Heart left ventricle (tissue), 16 donors: ENCODE results near the gene FCHSD1. TPM values are rescaled to one million over a fixed set of nuclear protein-coding genes. Genes with fewer than 3 reads are reported as not detected.

Experiments used
- ATAC-seq, 4 donors: fragments of 200-7000 bp; cut with Tn5 transposase; one replicate each; pipeline ENCODE4 v1.9.1; 2020 to 2022; ENCODE audit warnings: moderate library complexity in 4 of 4, mild to moderate bottlenecking in 3 of 4, moderate number of reproducible peaks in 1 of 4
- DNase-seq, 5 donors: peaks; one replicate each; pipeline ENCODE4 v3.0.0-alpha.2; 2020
- H3K27ac ChIP-seq, 12 donors: fragments of 200-600 bp; sonication (generic) in 4 of 12; one replicate each; pipeline versions ENCODE4 v1.5.0 to v1.8.0; 2016 to 2022; ENCODE audit warnings: mild to moderate bottlenecking in 2 of 12
- H3K27me3 ChIP-seq, 9 donors: fragments of 200-600 bp; sonication (generic) in 2 of 9; one replicate each; pipeline versions ENCODE4 v1.5.1 to v1.8.0; 2016 to 2022; ENCODE audit warnings: mild to moderate bottlenecking in 3 of 9
- H3K36me3 ChIP-seq, 9 donors: fragments of 200-600 bp; sonication (generic) in 2 of 9; one replicate each; pipeline versions ENCODE4 v1.5.0 to v1.8.0; 2018 to 2022; ENCODE audit warnings: mild to moderate bottlenecking in 2 of 9
- H3K4me1 ChIP-seq, 12 donors: fragments of 200-600 bp; sonication (generic) in 4 of 12; one replicate each; pipeline versions ENCODE4 v1.5.0 to v1.8.0; 2016 to 2022; ENCODE audit warnings: mild to moderate bottlenecking in 3 of 12
- H3K4me3 ChIP-seq, 12 donors: fragments of 200-600 bp; sonication (generic) in 4 of 12; one replicate each; pipeline versions ENCODE4 v1.5.0 to v1.8.0; 2017 to 2022; ENCODE audit warnings: mild to moderate bottlenecking in 9 of 12, moderate library complexity in 4 of 12
- H3K9me3 ChIP-seq, 12 donors: fragments of 200-600 bp; sonication (generic) in 4 of 12; one replicate each; pipeline versions ENCODE4 v1.5.0 to v1.8.0; 2016 to 2022; ENCODE audit warnings: mild to moderate bottlenecking in 1 of 12
- CTCF ChIP-seq, 12 donors: fragments of 200-600 bp; sonication (generic) in 4 of 12; IDR thresholded peaks; one replicate each; pipeline versions ENCODE4 v1.5.0 to v1.8.0; 2018 to 2022; ENCODE audit warnings: antibody characterized with exemption in 12 of 12, mild to moderate bottlenecking in 5 of 12
- POLR2A ChIP-seq, 2 donors: fragments of 450-650 bp; IDR thresholded peaks; one replicate each; pipeline ENCODE4 v1.6.1; 2017; ENCODE audit warnings: antibody characterized with exemption in 2 of 2, mild to moderate bottlenecking in 2 of 2, moderate library complexity in 2 of 2
- WGBS, 4 donors: extraction: QIAGEN DNeasy Blood & Tissue Kit in 2 of 4; methylation state at CpG; one replicate each; pipeline versions ENCODE4 v1.1.5 to v1.1.7; 2013 to 2018; 5-methylcytosine and 5-hydroxymethylcytosine counted together
- intact Hi-C, 10 donors: fragments of 100-400 bp; cut with DNase I; formaldehyde crosslinking; loops; one replicate each; pipeline versions ENCODE4 v1.11.1 to v1.14.2; 2022
- polyA plus RNA-seq, 2 donors: library from polyadenylated mRNA; stranded (reverse); fragments of 200-250 nt; gene quantifications; one replicate each; pipeline ENCODE4 v1.2.3, GENCODE V29; 2013
- total RNA-seq, 9 donors: library from RNA; depleted of rRNA in 2 of 9; stranded (reverse); fragments of >200 nt in 2 of 9; fragmentation: NEBNext Ultra II Directional in 3 of 9; extraction: Animal tissue kit (Norgen Biotek cat#: 25700) in 3 of 9; gene quantifications; one replicate each; pipeline versions ENCODE4 v1.1.0 to v1.2.4, GENCODE V29; 2016 to 2023
- donor health status: ischemic (EF 13 %, LVEDD 7.1; RV severe dilation, severe dysfunction).
- donor health status: healthy with polysubstance abuse.
- donor health status: DM: no; HTN: yes; CAD: no.
- donor health status: DM: no; HTN: no; CAD: no.
- donor health status: ischemic (EF 25% LVEDD 6.9; RV normal size, moderate dysfunction).
- donor health status: ischemic (EF 25% LVEDD 5.7; RV mildly dilated, moderate dysfunction).
- donor health status: healthy.
- donor health status: DM: yes; HTN: yes; CAD: no.
- donor health status: ischemic (EF 35%, LVEDD 5.7; RV mildly dilated, moderate dysfunction).
- donor health status: nonischemic (EF 11% LVEDD 7.7; RV severe dilation, severe dysfunction).
- donor health status: DM: yes; HTN: yes; CAD: no.
- donor health status: PGD.
- donor health status: ischemic (EF 29% LVEDD 5.4; RV normal size, mild dysfunction).
- donor health status: nonischemic (EF 23%, LVEDD 6.1; RV moderate dilation, normal function).

The FCHSD1 gene
- total and polyA plus RNA-seq, 11 donors, result 1.2 to 8.8 (median 2.4) TPM

GRCh38 chr5:141597814-141598213 is 53.4 kb downstream of the FCHSD1 start:
- intact Hi-C loops, result no loop called here
- Histone ChIP-seq H3K27me3 (no peaks in the 10 kb centered on the region), H3K9me3 (peaks cover 0 to 12% (median 0%) of the 10 kb centered on the region in 12 donors), H3K36me3 (peaks cover 0 to 15% (median 3%) of the 10 kb centered on the region in 9 donors), H3K4me1 (peaks cover 0 to 52% (median 27%) of the 10 kb centered on the region in 12 donors), H3K4me3 (no peak overlapping the region), H3K27ac (peak overlapping the region in 11 of 12 donors; percentile 41 to 91 (median 80))
- ATAC-seq (peak; percentile 36 to 68 (median 47)), DNase-seq (no peak)
- TF ChIP-seq CTCF (IDR thresholded peaks at IDR 0.05) (no peak), POLR2A (IDR thresholded peaks at IDR 0.05) (no peak)
- WGBS, 4 donors, result 81 to 84% (median 84%) methylated on average over 2 of the region's 2 CpGs

- DNase-seq (no peak), ATAC-seq (no peak)
- intact Hi-C loops, result no loop called here
- Histone ChIP-seq H3K4me3 (no peak overlapping the region), H3K4me1 (peaks cover 0 to 52% (median 29%) of the 10 kb centered on the region in 12 donors), H3K27me3 (no peaks in the 10 kb centered on the region), H3K27ac (peak overlapping the region in 10 of 12 donors; percentile 18 to 91 (median 82)), H3K9me3 (peaks cover 0 to 12% (median 0%) of the 10 kb centered on the region in 12 donors), H3K36me3 (peaks cover 0 to 15% (median 3%) of the 10 kb centered on the region in 9 donors)
- WGBS, 4 donors, result 55 to 68% (median 66%) methylated on average over 2 of the region's 2 CpGs
- TF ChIP-seq CTCF (IDR thresholded peaks at IDR 0.05), result no peak
- no peak for TF ChIP-seq POLR2A (IDR thresholded peaks at IDR 0.05)
These were observed 53.8 kb downstream of the FCHSD1 start for GRCh38 chr5:141597394-141597793.

GRCh38 chr5:141596867-141597266 is 54.4 kb downstream of the FCHSD1 start:
- H3K27ac ChIP-seq, result peak overlapping the region in 4 of 12 donors; percentile 80 to 91 (median 82)
- H3K36me3 ChIP-seq, result peaks cover 0 to 15% (median 3%) of the 10 kb centered on the region in 9 donors
- H3K9me3 ChIP-seq, result peaks cover 0 to 12% (median 0%) of the 10 kb centered on the region in 12 donors
- H3K4me1 ChIP-seq, result peaks cover 0 to 54% (median 31%) of the 10 kb centered on the region in 12 donors
- intact Hi-C loops, result no loop called here
- no peak for ATAC-seq
- no peak for DNase-seq
- no peaks in the 10 kb centered on the region for H3K27me3 ChIP-seq
- H3K4me3 ChIP-seq, result no peak overlapping the region
- WGBS, 4 donors, result 92 to 100% (median 98%) methylated on average over 1 of the region's 1 CpG
- no peak for TF ChIP-seq CTCF (IDR thresholded peaks at IDR 0.05)
- TF ChIP-seq POLR2A (IDR thresholded peaks at IDR 0.05), result no peak

GRCh38 chr5:141590127-141590526 is 61.1 kb downstream of the FCHSD1 start:
- H3K4me3 ChIP-seq, result no peak overlapping the region
- WGBS, 4 donors, result 85 to 93% (median 87%) methylated on average over 2 of the region's 2 CpGs
- no peak overlapping the region for H3K27ac ChIP-seq
- DNase-seq, result no peak
- no peaks in the 10 kb centered on the region for H3K9me3 ChIP-seq
- no peaks in the 10 kb centered on the region for H3K27me3 ChIP-seq
- H3K4me1 ChIP-seq, result peaks cover 0 to 27% (median 8%) of the 10 kb centered on the region in 12 donors
- H3K36me3 ChIP-seq, result peaks cover under 1 to 49% (median 22%) of the 10 kb centered on the region in 9 donors
- ATAC-seq, result peak in 1 of 4 donors; percentile 38
- TF ChIP-seq POLR2A (IDR thresholded peaks at IDR 0.05) (no peak), CTCF (IDR thresholded peaks at IDR 0.05) (no peak)
- intact Hi-C loops, result no loop called here

Other genes starting within 250 kb of the FCHSD1 start
- gene PCDHGA9, start 248.6 kb downstream of the FCHSD1 start, total RNA-seq, result 1 to 10 TPM; 2.3 to 9.6 (median 5.3) TPM
- 1 to 10 TPM; 1.3 to 5.5 TPM for gene PCDHGA9, start 248.6 kb downstream of the FCHSD1 start, polyA plus RNA-seq
- gene PCDHGB6, start 243.4 kb downstream of the FCHSD1 start, total RNA-seq, result 10 to 100 TPM in 1 of 9 donors, 1 to 10 TPM in 8; 4.1 to 10.4 (median 6.5) TPM
- 1 to 10 TPM; 2.3 to 4.5 TPM for gene PCDHGB6, start 243.4 kb downstream of the FCHSD1 start, polyA plus RNA-seq
- 10 to 100 TPM in 1 of 9 donors, 1 to 10 TPM in 8; 3.3 to 11.3 (median 6.1) TPM for gene PCDHGA10, start 238.4 kb downstream of the FCHSD1 start, total RNA-seq
- gene PCDHGA10, start 238.4 kb downstream of the FCHSD1 start, polyA plus RNA-seq, result 1 to 10 TPM; 1.1 to 3.1 TPM
- gene PCDHGB7, start 233.7 kb downstream of the FCHSD1 start, total RNA-seq, result 10 to 100 TPM in 5 of 9 donors, 1 to 10 TPM in 4; 5.1 to 15.0 (median 11.1) TPM
- 1 to 10 TPM; 3.3 to 4.8 TPM for gene PCDHGB7, start 233.7 kb downstream of the FCHSD1 start, polyA plus RNA-seq
- gene PCDHGA11, start 230.4 kb downstream of the FCHSD1 start, total RNA-seq, result 1 to 10 TPM; 2.8 to 9.0 (median 5.3) TPM
- gene PCDHGA11, start 230.4 kb downstream of the FCHSD1 start, polyA plus RNA-seq, result 1 to 10 TPM; 1.8 to 5.0 TPM
- gene PCDHGA12, start 220.9 kb downstream of the FCHSD1 start, total RNA-seq, result 10 to 100 TPM in 1 of 9 donors, 1 to 10 TPM in 8; 3.2 to 15.5 (median 7.3) TPM
- gene PCDHGA12, start 220.9 kb downstream of the FCHSD1 start, polyA plus RNA-seq, result 1 to 10 TPM; 3.2 to 5.0 TPM
- 10 to 100 TPM; 12.3 to 32.5 (median 18.4) TPM for gene PCDHGC3, start 175.5 kb downstream of the FCHSD1 start, total RNA-seq
- gene PCDHGC3, start 175.5 kb downstream of the FCHSD1 start, polyA plus RNA-seq, result 10 to 100 TPM; 23.3 to 34.8 TPM
- gene PCDHGC4, start 166.4 kb downstream of the FCHSD1 start, total RNA-seq, result 10 to 100 TPM in 1 of 9 donors, 1 to 10 TPM in 8; 1.7 to 10.4 (median 2.9) TPM
- 1 to 10 TPM in 1 of 2 donors, under 1 TPM in 1; 0.39 to 4.2 TPM for gene PCDHGC4, start 166.4 kb downstream of the FCHSD1 start, polyA plus RNA-seq
- 1 to 10 TPM; 1.5 to 5.4 (median 3.0) TPM for gene PCDHGC5, start 162.3 kb downstream of the FCHSD1 start, total RNA-seq
- gene PCDHGC5, start 162.3 kb downstream of the FCHSD1 start, polyA plus RNA-seq, result 1 to 10 TPM in 1 of 2 donors, under 1 TPM in 1; 0.72 to 5.4 TPM
- gene DIAPH1, start 32.4 kb downstream of the FCHSD1 start, total RNA-seq, result 100 to 1,000 TPM in 1 of 9 donors, 10 to 100 TPM in 8; 38.8 to 137 (median 61.5) TPM
- gene DIAPH1, start 32.4 kb downstream of the FCHSD1 start, polyA plus RNA-seq, result 10 to 100 TPM; 29.9 to 79.6 TPM
- 10 to 100 TPM; 24.5 to 39.0 (median 32.2) TPM for gene HDAC3, start 14.6 kb downstream of the FCHSD1 start, total RNA-seq
- gene HDAC3, start 14.6 kb downstream of the FCHSD1 start, polyA plus RNA-seq, result 10 to 100 TPM; 33.3 TPM
- gene RELL2, start 14.4 kb downstream of the FCHSD1 start, total RNA-seq, result 1 to 10 TPM in 3 of 9 donors, under 1 TPM in 6; 0.25 to 2.5 (median 0.65) TPM
- gene RELL2, start 14.4 kb downstream of the FCHSD1 start, polyA plus RNA-seq, result 1 to 10 TPM in 1 of 2 donors, under 1 TPM in 1; 0.88 to 2.7 TPM
- gene ARAP3, start 30.8 kb upstream of the FCHSD1 start, total RNA-seq, result 10 to 100 TPM in 6 of 9 donors, 1 to 10 TPM in 3; 8.9 to 20.5 (median 13.8) TPM
- 10 to 100 TPM; 13.0 to 15.8 TPM for gene ARAP3, start 30.8 kb upstream of the FCHSD1 start, polyA plus RNA-seq
- gene PCDH1, start 227.0 kb upstream of the FCHSD1 start, total RNA-seq, result 100 to 1,000 TPM in 1 of 9 donors, 10 to 100 TPM in 8; 10.2 to 106 (median 19.2) TPM
- gene PCDH1, start 227.0 kb upstream of the FCHSD1 start, polyA plus RNA-seq, result 10 to 100 TPM; 13.5 to 25.8 TPM